B cell (primary cell): ENCODE measurements around the gene FOXE3. TPM values are rescaled to one million over a fixed set of nuclear protein-coding genes. Genes with fewer than 3 reads are reported as not detected.

Source experiments
- ATAC-seq: fragments of 200-7000 bp; cut with Tn5 transposase; one replicate; pipeline ENCODE4 v1.10.0; 2021; ENCODE audit warnings: low read depth, mild to moderate bottlenecking, moderate number of reproducible peaks, moderate library complexity
- CTCF ChIA-PET: fragments of 350-600 bp; sonication (Branson Sonifier 250); formaldehyde crosslinking; loops from one replicate; lab custom pipeline; 2021; ENCODE audit warnings: antibody characterized with exemption, inconsistent platforms; lab: Charles Lee
- POLR2A ChIA-PET: fragments of 350-600 bp; sonication (Branson Sonifier 250); formaldehyde crosslinking; loops from one replicate; lab custom pipeline; 2021; ENCODE audit warnings: antibody characterized with exemption; lab: Charles Lee
- DNase-seq: peaks from one replicate; pipeline ENCODE4 v3.0.0; 2013
- H2AFZ ChIP-seq: 2 replicates; pipeline ENCODE4 v1.6.1; 2012; ENCODE audit warnings: mild to moderate bottlenecking, low read depth, low read length; ENCODE audit not compliant: insufficient read depth, poor library complexity, severe bottlenecking
- H3K27ac ChIP-seq, 2 donors: 1 replicate in 1 of 2; 2 replicates in 1 of 2; pipeline ENCODE4 v1.5.1; 2012 to 2013; ENCODE audit warnings: low read length in 2 of 2, mild to moderate bottlenecking in 2 of 2, moderate library complexity in 1 of 2
- H3K27me3 ChIP-seq, 4 experiments: fragments of 200-600 bp in 1 of 4; sonication (generic) in 1 of 4; replicated peaks in 1 of 4; 1 replicate in 2 of 4; 2 replicates in 2 of 4; pipeline versions ENCODE4 v1.6.1 to v1.7.0; 2013 to 2016; ENCODE audit warnings: low read length in 3 of 4, mild to moderate bottlenecking in 2 of 4, mixed read lengths in 1 of 4, moderate library complexity in 1 of 4; ENCODE audit not compliant: insufficient read depth in 4 of 4, control insufficient read depth in 3 of 4; ENCODE audit errors: control extremely low read depth in 1 of 4
- H3K36me3 ChIP-seq, 2 experiments: replicated peaks in 1 of 2; 1 replicate in 1 of 2; 2 replicates in 1 of 2; pipeline versions ENCODE4 v1.6.1 to v1.7.1; 2013; ENCODE audit warnings: low read length in 1 of 2; ENCODE audit not compliant: insufficient read depth in 2 of 2, control insufficient read depth in 1 of 2; ENCODE audit errors: control extremely low read depth in 1 of 2, extremely low read depth in 1 of 2
- H3K4me1 ChIP-seq, 2 donors: fragments of 200-600 bp in 1 of 2; sonication (generic) in 1 of 2; 1 replicate in 1 of 2; 2 replicates in 1 of 2; pipeline versions ENCODE4 v1.5.1 to v1.6.1; 2013 to 2017; ENCODE audit warnings: low read length in 2 of 2; ENCODE audit not compliant: control insufficient read depth in 2 of 2, insufficient read depth in 2 of 2
- H3K4me2 ChIP-seq: replicated peaks from 2 replicates; pipeline ENCODE3; 2012; ENCODE audit warnings: mild to moderate bottlenecking, low read depth, low read length; ENCODE audit not compliant: poor library complexity, severe bottlenecking
- H3K4me3 ChIP-seq, 5 experiments: fragments of 200-600 bp in 1 of 5; sonication (generic) in 1 of 5; 1 replicate in 3 of 5; 2 replicates in 2 of 5; pipeline versions ENCODE4 v1.5.1 to v1.7.0; 2011 to 2016; ENCODE audit warnings: low read length in 4 of 5, mild to moderate bottlenecking in 4 of 5, low read depth in 2 of 5, control low read depth in 1 of 5, moderate library complexity in 1 of 5; ENCODE audit not compliant: insufficient read depth in 1 of 5; ENCODE audit errors: control extremely low read depth in 1 of 5, extremely low read depth in 1 of 5
- H3K79me2 ChIP-seq: fragments of 200-600 bp; sonication (generic); one replicate; pipeline ENCODE4 v1.6.0; 2016; ENCODE audit warnings: low read length; ENCODE audit not compliant: control insufficient read depth, insufficient read depth
- H3K9ac ChIP-seq: fragments of 200-600 bp; sonication (generic); 2 replicates; pipeline ENCODE4 v1.6.1; 2017; ENCODE audit warnings: mild to moderate bottlenecking, low read length, moderate library complexity
- H3K9me3 ChIP-seq, 3 donors: one replicate each; pipeline versions ENCODE4 v1.6.1 to v1.7.1; 2013; ENCODE audit warnings: low read length in 2 of 3; ENCODE audit not compliant: control insufficient read depth in 2 of 3, insufficient read depth in 1 of 3; ENCODE audit errors: control extremely low read depth in 1 of 3
- H4K20me1 ChIP-seq: 2 replicates; pipeline ENCODE4 v1.6.0; 2012; ENCODE audit warnings: mild to moderate bottlenecking, low read length; ENCODE audit not compliant: insufficient read depth, control insufficient read depth, poor library complexity, severe bottlenecking
- H3K27ac Mint-ChIP-seq: one replicate; pipeline ENCODE4 v1.8.0; 2021; ENCODE audit warnings: mixed read lengths
- H3K27me3 Mint-ChIP-seq: one replicate; pipeline ENCODE4 v1.8.0; 2021; ENCODE audit warnings: mixed read lengths
- H3K4me1 Mint-ChIP-seq: one replicate; pipeline ENCODE4 v1.8.0; 2021; ENCODE audit warnings: mixed read lengths
- H3K4me3 Mint-ChIP-seq: one replicate; pipeline ENCODE4 v1.8.0; 2021; ENCODE audit warnings: mixed read lengths
- H3K9me3 Mint-ChIP-seq: one replicate; pipeline ENCODE4 v1.8.0; 2022; ENCODE audit warnings: mixed read lengths; ENCODE audit not compliant: insufficient read depth
- EZH2 ChIP-seq: IDR thresholded peaks from 2 replicates; pipeline ENCODE4 v1.6.1; 2012; ENCODE audit warnings: borderline replicate concordance, low read depth, mild to moderate bottlenecking, moderate library complexity, low read length; ENCODE audit not compliant: insufficient read depth, poor library complexity, severe bottlenecking
- WGBS: methylation state at CpG from one replicate; pipeline ENCODE4 v1.1.5; 2013; ENCODE audit warnings: missing lambda C conversion rate; ENCODE audit not compliant: insufficient coverage; 5-methylcytosine and 5-hydroxymethylcytosine counted together
- intact Hi-C: fragments of 100-400 bp; cut with micrococcal nuclease; formaldehyde crosslinking; loops from one replicate; pipeline ENCODE4 v1.10.0; 2022
- polyA plus RNA-seq: library from polyadenylated mRNA; depleted of rRNA; stranded (reverse); fragments of >200 nt; gene quantifications from 2 replicates; pipeline ENCODE4 v1.2.3, GENCODE V29; 2012
- total RNA-seq, 2 donors: library from RNA; stranded (reverse); fragments of 120-200 nt in 1 of 2; gene quantifications; 1 replicate in 1 of 2; 2 replicates in 1 of 2; pipeline versions ENCODE4 v1.2.3 to v1.2.4, GENCODE V29; 2013 to 2022
- TF ChIP-seq, protein P1 (sequence below): fragments of 200-600 bp; IDR thresholded peaks from one replicate; pipeline ENCODE4 v1.8.0; 2022; ENCODE audit warnings: antibody characterized with exemption, mild to moderate bottlenecking

The FOXE3 gene
- total and polyA plus RNA-seq, 2 donors (not counting 1 experiment from before 2014, with no cell fraction given), result not detected

DNA sequence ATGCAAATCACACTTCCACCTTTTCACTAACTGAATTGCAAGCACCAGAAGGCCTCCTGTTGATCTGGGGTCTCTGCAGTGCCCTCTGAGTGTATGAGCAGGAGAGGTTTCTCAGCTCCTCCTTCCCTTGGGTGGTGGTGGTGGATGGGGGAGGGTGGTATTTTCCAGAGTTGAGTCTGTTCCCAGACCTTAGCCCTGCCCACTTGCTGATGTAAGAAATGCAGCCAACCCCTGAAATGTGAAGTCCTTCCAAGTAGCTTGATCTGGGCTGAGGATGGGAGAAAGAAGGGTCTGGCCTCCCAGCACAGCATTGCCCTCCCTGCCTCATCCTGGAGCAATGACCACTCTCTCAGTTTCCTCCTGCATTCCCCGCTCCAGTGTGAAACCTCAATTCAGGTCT is 15.4 kb downstream of the FOXE3 start:
- no peak overlapping the region for H3K4me3 Mint-ChIP-seq
- DNase-seq (no peak), ATAC-seq (no peak)
- H4K20me1 ChIP-seq, result peaks cover 24% of the 10 kb centered on the region
- no peaks in the 10 kb centered on the region for H3K36me3 ChIP-seq
- H3K79me2 ChIP-seq, result no peaks in the 10 kb centered on the region
- H3K9ac ChIP-seq, result no peak overlapping the region
- peaks cover 38 to 44% of the 10 kb centered on the region in 2 donors for H3K4me1 ChIP-seq
- H3K4me3 ChIP-seq, result no peak overlapping the region
- no peak overlapping the region for H3K27ac ChIP-seq
- POLR2A ChIA-PET, result no interaction called here
- no peaks in the 10 kb centered on the region for H3K9me3 Mint-ChIP-seq
- intact Hi-C loops, result no loop called here
- peaks cover 45% of the 10 kb centered on the region for H3K4me1 Mint-ChIP-seq
- H3K27me3 Mint-ChIP-seq, result peaks cover 57% of the 10 kb centered on the region
- H3K27me3 ChIP-seq, result peaks cover 4 to 72% (median 41%) of the 10 kb centered on the region in 4 experiments
- H2AFZ ChIP-seq, result no peak overlapping the region
- H3K27ac Mint-ChIP-seq, result no peak overlapping the region
- TF ChIP-seq, protein P1, sequence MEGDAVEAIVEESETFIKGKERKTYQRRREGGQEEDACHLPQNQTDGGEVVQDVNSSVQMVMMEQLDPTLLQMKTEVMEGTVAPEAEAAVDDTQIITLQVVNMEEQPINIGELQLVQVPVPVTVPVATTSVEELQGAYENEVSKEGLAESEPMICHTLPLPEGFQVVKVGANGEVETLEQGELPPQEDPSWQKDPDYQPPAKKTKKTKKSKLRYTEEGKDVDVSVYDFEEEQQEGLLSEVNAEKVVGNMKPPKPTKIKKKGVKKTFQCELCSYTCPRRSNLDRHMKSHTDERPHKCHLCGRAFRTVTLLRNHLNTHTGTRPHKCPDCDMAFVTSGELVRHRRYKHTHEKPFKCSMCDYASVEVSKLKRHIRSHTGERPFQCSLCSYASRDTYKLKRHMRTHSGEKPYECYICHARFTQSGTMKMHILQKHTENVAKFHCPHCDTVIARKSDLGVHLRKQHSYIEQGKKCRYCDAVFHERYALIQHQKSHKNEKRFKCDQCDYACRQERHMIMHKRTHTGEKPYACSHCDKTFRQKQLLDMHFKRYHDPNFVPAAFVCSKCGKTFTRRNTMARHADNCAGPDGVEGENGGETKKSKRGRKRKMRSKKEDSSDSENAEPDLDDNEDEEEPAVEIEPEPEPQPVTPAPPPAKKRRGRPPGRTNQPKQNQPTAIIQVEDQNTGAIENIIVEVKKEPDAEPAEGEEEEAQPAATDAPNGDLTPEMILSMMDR, result no peak
- no peak for TF ChIP-seq EZH2
- peaks cover 0 to 25% (median 0%) of the 10 kb centered on the region in 3 donors for H3K9me3 ChIP-seq
- no peak overlapping the region for H3K4me2 ChIP-seq
- WGBS, result no CpG with 5 or more reads among the region's 1 CpG
- CTCF ChIA-PET, result interaction anchor here (1.1 kb wide), 1 partner anchor 11 kb away, joined by 4 read pairs; no protein-coding TSS in a partner anchor
